Thyroid gland (tissue), 4 donors: ENCODE measurements around the gene AQP12B.

Experiments used
- CTCF ChIP-seq, 6 experiments: fragments of 200-600 bp in 3 of 6; fragments of 450-650 bp in 3 of 6; sonication (generic) in 3 of 6; IDR thresholded peaks; one replicate each; pipeline ENCODE4 v1.5.1; 2016 to 2019; ENCODE audit warnings: antibody characterized with exemption in 6 of 6, mild to moderate bottlenecking in 2 of 6, inconsistent platforms in 1 of 6, moderate library complexity in 1 of 6
- POLR2A ChIP-seq, 2 donors: fragments of 450-650 bp; IDR thresholded peaks; one replicate each; pipeline ENCODE4 v1.6.1; 2017; ENCODE audit warnings: antibody characterized with exemption in 2 of 2, mild to moderate bottlenecking in 2 of 2, moderate library complexity in 1 of 2

GRCh38 chr2:240716130-240716798 lies 33.6 kb upstream of the AQP12B start:
- TF ChIP-seq CTCF (IDR thresholded peaks at IDR 0.05) (no peak), POLR2A (IDR thresholded peaks at IDR 0.05) (no peak)
